ENCODE measurements around the gene TOE1. TPM values are rescaled to one million over a fixed set of nuclear protein-coding genes. Genes with fewer than 3 reads are reported as not detected.

TOE1 gene
- total and polyA plus RNA-seq, 9 of the 15 experiments (the other 6 are each of a cell fraction or from before 2014, with no cell fraction given) = 32.1 to 85.7 (median 38.0) TPM

- BruUV-seq (replicated peaks) = no TSS peak
Observed at GRCh38 chr1:45380730-45381129, 40.8 kb downstream of the TOE1 start.

More at GRCh38 chr1:45380730-45381129, 40.8 kb downstream of the TOE1 start:
- Histone ChIP-seq H2AFZ (ENCODE audit: low read depth, low read length) (no peak overlapping the region), H3K27ac (ENCODE audit: extremely low read depth, low read depth, low read length) (no peak overlapping the region), H3K9me3 (replicated peaks; ENCODE audit: control insufficient read depth, insufficient read depth, low read depth, low read length) (no peaks in the 10 kb centered on the region), H3K4me3 (no peak overlapping the region), H3K36me3 (ENCODE audit: control insufficient read depth, insufficient read depth, low read length) (no peaks in the 10 kb centered on the region), H4K20me1 (replicated peaks; ENCODE audit: control insufficient read depth, insufficient read depth, low read length) (no peaks in the 10 kb centered on the region), H3K4me1 (replicated peaks in 1 of 2; ENCODE audit: control insufficient read depth in 2 of 2, insufficient read depth in 2 of 2, low read length in 2 of 2) (no peaks in the 10 kb centered on the region), H3K9me1 (ENCODE audit: control insufficient read depth, insufficient read depth, low read length) (no peaks in the 10 kb centered on the region), H3K9ac (ENCODE audit: insufficient read depth in 1 of 2, low read depth in 2 of 2, low read length in 2 of 2) (no peak overlapping the region), H3K79me2 (ENCODE audit: control insufficient read depth, insufficient read depth, low read length) (no peaks in the 10 kb centered on the region), H3K27me3 (ENCODE audit: control insufficient read depth in 2 of 2, insufficient read depth in 2 of 2, low read length in 2 of 2) (no peaks in the 10 kb centered on the region; a peak in 1 of 5 replicates), H3K4me2 (ENCODE audit: insufficient read depth, low read length) (no peak overlapping the region)
- ChIA-PET POLR2A (no interaction called here), CTCF (ENCODE audit: low intra/inter-chr PET ratio) (no interaction called here)
- DNase-seq (ENCODE audit: extremely low read depth in 1 of 4, low spot score in 3 of 4) = no peak
- in situ Hi-C loops (cut with MboI) (no loop called here), intact Hi-C loops (cut with micrococcal nuclease) (no loop called here)
- 6% methylated on average over 1 of the region's 1 CpG for WGBS (ENCODE audit: insufficient coverage, low coverage, missing lambda C conversion rate)
- FAIRE-seq = no peak
- TF ChIP-seq KDM5B (IDR thresholded peaks at IDR 0.05; ENCODE audit: insufficient replicate concordance, low read depth, low read length) (no peak), SMARCE1 (IDR thresholded peaks at IDR 0.05) (no peak), ZKSCAN8 (CRISPR knock-in tag; IDR thresholded peaks at IDR 0.05) (no peak), CBX1 (IDR thresholded peaks at IDR 0.05; ENCODE audit: low read depth) (no peak), ZNF696 (CRISPR knock-in tag; conservative IDR thresholded peaks at IDR 0.05) (no peak), MTA1 (IDR thresholded peaks at IDR 0.05; ENCODE audit: borderline replicate concordance) (no peak), GATAD2A (IDR thresholded peaks at IDR 0.05) (no peak), GABPB2 (CRISPR knock-in tag; conservative IDR thresholded peaks at IDR 0.05) (no peak), ZNF644 (tag; IDR thresholded peaks at IDR 0.05; ENCODE audit: low read depth) (no peak), IRF2 (CRISPR knock-in tag; IDR thresholded peaks at IDR 0.05) (no peak), NR1H2 (CRISPR knock-in tag; IDR thresholded peaks at IDR 0.05) (no peak), ASH1L (IDR thresholded peaks at IDR 0.05; ENCODE audit: borderline replicate concordance, low read depth, partially characterized antibody) (no peak), FOS (IDR thresholded peaks at IDR 0.05; ENCODE audit: extremely low read depth, insufficient read length) (no peak), FOXP4 (CRISPR knock-in tag; IDR thresholded peaks at IDR 0.05; ENCODE audit: borderline replicate concordance) (no peak), L3MBTL2 (IDR thresholded peaks at IDR 0.05) (no peak)
- no peak for ATAC-seq

All from K562 (cell line).